Fibroblast of skin of scalp (primary cell): ENCODE measurements around the gene ZNF81.
"Not testable (repeated sequence)": the region's sequence is repeated elsewhere in the genome, so short reads cannot be mapped to it uniquely, and the experiment has no call there.

Experiments
- DNase-seq: peaks from one replicate; pipeline ENCODE4 v3.0.0-alpha.2; 2013

The ZNF81 gene

DNA sequence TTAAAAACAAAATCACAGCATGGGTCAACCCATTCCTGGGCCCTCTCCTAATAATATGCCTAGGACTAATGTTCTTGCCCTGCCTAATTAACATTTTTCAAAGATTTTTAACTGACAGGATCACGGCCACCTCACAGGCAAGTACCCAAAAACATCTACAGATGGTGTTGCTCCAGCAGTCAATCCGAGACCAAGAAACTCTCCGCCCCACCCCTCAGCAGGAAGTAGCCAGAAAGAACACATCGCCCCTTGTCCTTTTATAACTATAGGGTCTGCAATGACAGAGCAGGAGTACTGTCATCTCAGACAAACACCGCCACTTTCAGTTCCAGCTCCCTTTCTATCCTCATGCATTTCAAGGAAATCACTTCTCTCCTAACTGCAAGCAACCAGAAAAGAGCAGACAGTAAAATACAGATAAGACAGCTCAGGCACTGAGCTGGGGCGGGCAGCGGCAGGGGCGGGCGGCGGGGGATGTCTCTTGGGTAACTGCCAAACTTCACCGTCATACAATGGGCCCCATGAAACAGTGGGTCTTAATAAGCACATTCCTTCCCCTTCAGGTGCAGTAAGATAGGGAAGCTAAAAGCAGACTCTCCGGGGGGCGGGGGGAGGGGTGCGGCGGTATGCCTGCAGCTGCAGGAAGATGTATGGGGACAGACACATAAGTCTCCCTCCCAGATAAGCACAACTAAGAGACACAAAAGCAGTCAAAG, 99.7 kb downstream of the ZNF81 start:
- DNase-seq = no peak

DNA sequence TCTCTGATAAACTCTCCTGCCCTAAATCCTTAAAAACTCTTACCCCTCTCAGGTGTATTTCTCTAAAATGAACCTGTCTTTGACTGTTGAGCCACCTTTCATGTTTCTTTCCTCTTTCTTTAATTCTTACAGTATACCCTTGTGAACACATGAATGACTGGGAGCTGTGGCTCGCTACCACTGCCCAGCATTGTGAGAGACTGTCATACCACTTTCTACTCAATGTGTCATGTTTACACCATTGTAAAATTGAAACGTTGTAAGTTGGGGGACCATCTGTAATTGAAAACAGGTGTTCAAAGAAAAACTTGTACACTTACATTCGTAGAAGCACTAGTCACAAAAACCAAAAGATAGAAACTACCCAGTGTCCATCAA, 100.2 kb downstream of the ZNF81 start:
- no peak for DNase-seq

DNA sequence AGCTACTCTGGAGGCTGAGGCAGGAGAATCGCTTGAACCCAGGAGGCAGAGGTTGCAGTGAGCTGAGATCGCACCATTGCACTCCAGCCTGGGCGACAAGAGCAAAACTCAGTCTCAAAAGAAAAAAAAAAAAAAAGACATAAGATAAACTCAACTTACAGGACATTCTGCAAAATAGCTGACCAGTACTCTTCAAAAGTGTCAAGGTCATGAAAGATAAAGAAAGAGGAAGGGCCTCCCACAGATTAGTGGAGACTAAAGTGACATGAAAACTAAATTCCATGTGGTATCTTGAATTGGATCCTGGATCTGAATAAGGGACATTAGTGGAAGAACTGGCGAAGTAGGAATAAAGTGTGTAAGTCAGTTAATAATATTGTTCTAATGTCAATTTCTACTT, 103.7 kb downstream of the ZNF81 start:
- DNase-seq = no peak

DNA sequence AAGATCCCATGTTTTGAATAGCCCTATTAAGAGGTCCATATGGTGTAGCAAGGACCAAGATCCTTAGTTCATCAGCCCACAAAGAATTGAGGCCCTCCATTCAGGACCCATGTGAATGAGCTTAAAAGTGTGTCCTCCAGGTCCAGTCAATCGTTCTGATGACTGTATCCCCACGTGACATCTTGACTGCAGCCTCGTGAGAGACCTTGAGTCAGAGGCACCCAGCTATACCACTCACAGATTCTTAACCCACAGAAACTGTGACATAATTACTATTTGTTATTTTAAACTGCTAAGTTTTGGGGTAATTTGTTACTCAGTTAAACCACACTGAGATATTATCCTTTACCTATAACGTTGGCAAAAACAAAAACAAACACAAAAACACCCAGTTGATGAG, 104.7 kb downstream of the ZNF81 start:
- no peak for DNase-seq

DNA sequence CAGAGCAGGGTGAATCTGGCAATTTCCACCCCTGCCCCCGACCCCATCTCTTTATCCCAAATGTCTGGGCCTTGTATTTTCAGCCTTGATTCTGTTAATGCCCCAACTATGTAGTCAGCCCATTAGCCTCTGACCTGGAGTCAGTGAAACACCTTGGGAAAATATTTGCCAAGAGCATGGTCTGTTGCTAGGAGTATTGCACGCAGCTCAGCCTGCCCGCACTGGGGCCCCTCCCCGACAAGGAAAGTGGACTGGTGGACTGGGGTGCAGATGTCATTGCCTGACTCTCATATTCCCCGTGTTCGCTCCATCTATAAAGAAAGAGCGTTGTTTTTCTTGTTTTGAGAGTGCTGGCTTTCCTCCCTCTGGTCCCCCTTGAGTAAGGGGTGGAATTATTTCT, 118.6 kb downstream of the ZNF81 start:
- not testable (repeated sequence) for DNase-seq

DNA sequence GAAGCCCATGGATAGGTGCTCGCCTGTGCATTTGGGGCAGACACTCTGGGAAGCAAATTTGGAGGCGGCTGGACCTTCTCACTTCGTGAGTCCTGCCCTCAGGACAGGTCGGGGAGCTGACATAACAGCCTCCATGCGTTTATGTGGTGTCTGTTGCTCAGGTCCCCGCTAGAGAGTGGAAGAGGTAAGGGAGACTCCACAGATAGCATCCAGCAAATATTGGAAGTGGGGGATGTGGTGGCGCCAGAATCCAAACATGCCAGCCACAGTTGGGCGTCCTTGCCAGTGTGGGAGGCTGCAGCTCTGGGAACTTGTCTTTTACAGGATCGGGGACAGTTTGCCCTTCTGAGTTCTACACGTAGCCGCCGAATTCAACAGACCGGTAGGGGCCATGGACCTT, 119.3 kb downstream of the ZNF81 start:
- no peak for DNase-seq

DNA sequence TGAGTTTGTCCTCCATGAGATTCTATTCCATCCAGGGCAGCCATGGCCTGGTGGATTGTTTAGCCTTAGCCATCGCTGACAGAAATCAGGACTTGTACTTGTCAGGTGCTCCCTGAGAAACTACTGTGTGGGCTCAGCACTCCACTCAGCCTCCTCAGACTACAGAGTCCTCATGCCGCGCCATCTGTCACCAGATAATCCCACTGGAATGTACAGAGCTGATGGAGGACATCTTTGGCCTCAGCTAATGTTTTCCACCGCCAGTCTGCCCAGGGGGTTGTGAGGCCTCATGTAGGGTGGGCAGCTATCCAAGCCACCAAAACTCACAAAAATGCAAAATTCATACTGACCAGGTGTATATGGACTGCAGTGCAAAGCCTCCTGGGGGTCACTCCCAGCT, 121.5 kb downstream of the ZNF81 start:
- peak; percentile 0 for DNase-seq

DNA sequence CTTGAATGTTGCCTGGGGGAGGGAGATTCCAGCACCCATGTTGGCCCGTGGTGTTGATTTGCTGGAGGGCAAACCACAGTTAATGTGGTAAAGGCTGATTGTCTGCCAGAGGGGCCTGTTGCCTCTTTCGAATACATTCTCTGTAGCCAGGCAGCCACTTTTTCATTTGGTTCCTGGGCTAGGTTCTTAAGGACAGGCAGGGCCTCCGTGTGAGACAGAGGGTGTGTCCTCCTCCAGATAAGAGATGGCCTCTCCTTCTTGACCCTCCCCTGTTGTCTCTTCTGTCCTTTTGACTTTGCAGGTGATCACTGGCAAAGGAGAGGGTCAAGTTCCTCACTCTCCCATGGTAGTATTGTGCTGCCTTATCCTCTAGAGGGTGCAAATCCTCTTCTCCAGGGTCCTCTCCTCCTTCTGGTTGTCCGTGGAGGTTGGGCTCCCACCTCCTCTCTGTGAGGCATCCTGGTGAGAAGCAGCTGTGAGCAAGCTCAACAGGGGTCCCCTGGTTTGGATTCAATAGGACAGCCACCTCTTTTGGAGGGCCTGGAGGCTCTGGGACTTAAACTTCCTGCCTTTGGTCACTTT, 122.2 kb downstream of the ZNF81 start:
- DNase-seq = peak; percentile 1

DNA sequence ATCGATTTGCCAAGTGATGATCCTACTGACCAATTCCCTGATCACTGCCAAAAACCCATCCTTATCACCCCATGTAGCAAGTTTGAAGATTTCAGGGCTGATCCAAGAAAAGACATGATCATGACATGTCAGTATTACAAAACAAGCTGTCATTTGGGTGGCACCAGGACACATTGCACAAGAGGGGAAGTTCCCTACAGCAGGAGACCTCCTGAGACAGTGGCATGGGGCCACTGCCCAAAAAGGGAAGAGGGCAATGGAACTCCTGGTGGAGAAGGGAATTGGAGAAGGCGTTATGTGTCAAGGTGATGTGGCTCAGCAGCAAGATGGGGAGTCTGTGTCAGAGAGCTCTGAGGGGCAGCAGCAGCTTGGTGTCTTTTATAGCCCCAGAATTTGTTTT, 123.7 kb downstream of the ZNF81 start:
- no peak for DNase-seq

DNA sequence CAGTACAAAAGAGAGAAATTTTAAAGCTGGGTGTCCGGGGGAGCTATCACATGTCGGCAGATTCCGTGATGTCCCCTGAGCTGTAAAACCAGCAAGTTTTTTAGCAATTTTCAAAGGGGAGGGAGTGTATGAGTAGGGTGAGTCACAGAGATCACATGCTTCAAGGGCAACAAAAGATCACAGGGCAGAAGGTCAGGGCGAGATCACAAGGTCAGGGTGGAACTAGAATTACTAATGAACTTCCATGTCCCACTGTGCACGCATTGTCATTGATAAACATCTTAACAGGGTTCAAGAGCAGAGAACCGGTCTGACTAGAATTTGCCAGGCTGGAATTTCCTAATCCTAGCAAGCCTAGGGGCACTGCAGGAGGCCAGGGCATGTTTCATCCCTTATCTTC, 125.1 kb downstream of the ZNF81 start:
- DNase-seq = not testable (repeated sequence)

DNA sequence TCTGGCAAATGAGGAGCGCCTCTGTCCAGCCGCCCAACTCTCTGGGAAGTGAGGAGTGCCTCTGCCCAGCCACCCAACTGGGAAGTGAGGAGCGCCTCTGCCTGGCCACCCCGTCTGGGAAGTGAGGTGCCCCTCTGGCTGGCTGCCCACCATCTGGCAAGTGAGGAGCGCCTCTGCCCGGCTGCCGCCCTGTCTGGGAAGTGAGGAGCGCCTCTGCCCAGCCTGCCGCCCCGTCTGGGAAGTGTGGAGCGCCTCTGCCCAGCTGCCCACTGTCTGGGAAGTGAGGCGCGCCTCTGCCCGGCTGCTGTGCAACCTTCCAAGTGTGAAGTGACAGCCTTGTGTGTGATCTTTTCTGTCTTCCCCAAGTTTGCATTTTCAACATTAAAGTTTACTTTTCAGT, 128.8 kb downstream of the ZNF81 start:
- not testable (repeated sequence) for DNase-seq
